EH (cell line): ENCODE results near the gene OSBPL5.
A peak's percentile ranks its signal among the peaks of the same experiment; 100 is the strongest.

Experiments used
- DNase-seq: peaks from one replicate; pipeline ENCODE4 v3.0.0-alpha.2; 2015; ENCODE audit warnings: low read depth

Gene OSBPL5

GRCh38 chr11:3162410-3163240, 2.5 kb downstream of the OSBPL5 start:
- DNase-seq, result no peak

GRCh38 chr11:3161720-3162409, 3.2 kb downstream of the OSBPL5 start:
- no peak for DNase-seq

- peak; percentile 72 for DNase-seq
Observed at GRCh38 chr11:3161309-3161708, 3.8 kb downstream of the OSBPL5 start.

- DNase-seq, result peak; percentile 96
Observed at GRCh38 chr11:3160252-3161031, 4.7 kb downstream of the OSBPL5 start.

- peak; percentile 34 for DNase-seq
Observed at GRCh38 chr11:3159296-3160190, 5.6 kb downstream of the OSBPL5 start.

- DNase-seq, result no peak
Observed at GRCh38 chr11:3158821-3159220, 6.3 kb downstream of the OSBPL5 start.

- DNase-seq, result no peak
Observed at GRCh38 chr11:3158131-3158591, 6.9 kb downstream of the OSBPL5 start.

GRCh38 chr11:3157381-3158130, 7.6 kb downstream of the OSBPL5 start:
- DNase-seq, result peak; percentile 50

- DNase-seq, result no peak
Observed at GRCh38 chr11:3156661-3157311, 8.3 kb downstream of the OSBPL5 start.

- peak; percentile 73 for DNase-seq
Observed at GRCh38 chr11:3156282-3156660, 8.8 kb downstream of the OSBPL5 start.

GRCh38 chr11:3155691-3156258, 9.3 kb downstream of the OSBPL5 start:
- DNase-seq, result peak; percentile 81

GRCh38 chr11:3155216-3155615, 9.9 kb downstream of the OSBPL5 start:
- DNase-seq, result no peak

- no peak for DNase-seq
Observed at GRCh38 chr11:3154001-3154599, 11.0 kb downstream of the OSBPL5 start.

GRCh38 chr11:3153291-3153861, 11.7 kb downstream of the OSBPL5 start:
- peak; percentile 92 for DNase-seq

- DNase-seq, result peak; percentile 45
Observed at GRCh38 chr11:3152471-3153110, 12.5 kb downstream of the OSBPL5 start.

- no peak for DNase-seq
Observed at GRCh38 chr11:3150726-3151125, 14.4 kb downstream of the OSBPL5 start.

GRCh38 chr11:3149852-3150188, 15.3 kb downstream of the OSBPL5 start:
- no peak for DNase-seq

- DNase-seq, result no peak
Observed at GRCh38 chr11:3148990-3149851, 15.9 kb downstream of the OSBPL5 start.
